Dermis microvascular lymphatic vessel endothelial cell (primary cell): Measurements from ENCODE around the gene CMTM3. TPM values are rescaled to one million over a fixed set of nuclear protein-coding genes. Genes with fewer than 3 reads are reported as not detected.
"Not testable (repeated sequence)": the region's sequence is repeated elsewhere in the genome, so short reads cannot be mapped to it uniquely, and the experiment has no call there.

Source experiments
- DNase-seq, 2 donors: peaks; one replicate each; pipeline versions ENCODE4 v3.0.0 to v3.0.0-alpha.2; 2010; ENCODE audit warnings: low read depth in 2 of 2
- total RNA-seq: library from RNA; depleted of rRNA; stranded (reverse); fragments of >200 nt; gene quantifications from 2 replicates; pipeline ENCODE4 v1.2.1, GENCODE V29; 2014

CMTM3 gene
- total RNA-seq, 1 donor from 2014 or later = 21.8 TPM

GRCh38 chr16:66631558-66631957 lies 27.1 kb downstream of the CMTM3 start:
- not testable (repeated sequence) for DNase-seq

- DNase-seq = no peak
These were observed 30.2 kb downstream of the CMTM3 start for GRCh38 chr16:66634527-66635196.

- no peak for DNase-seq
These were observed 30.9 kb downstream of the CMTM3 start for GRCh38 chr16:66635406-66635805.

- no peak for DNase-seq
These were observed 31.7 kb downstream of the CMTM3 start for GRCh38 chr16:66636199-66636598.

GRCh38 chr16:66637806-66638205 lies 33.3 kb downstream of the CMTM3 start:
- DNase-seq = no peak

GRCh38 chr16:66639091-66639885 lies 34.8 kb downstream of the CMTM3 start:
- DNase-seq = no peak

GRCh38 chr16:66640724-66641314 lies 36.3 kb downstream of the CMTM3 start:
- DNase-seq = no peak

GRCh38 chr16:66641387-66641786 lies 36.9 kb downstream of the CMTM3 start:
- no peak for DNase-seq

GRCh38 chr16:66647866-66648265 lies 43.4 kb downstream of the CMTM3 start:
- no peak for DNase-seq

GRCh38 chr16:66649167-66649566 lies 44.7 kb downstream of the CMTM3 start:
- DNase-seq = no peak

- no peak for DNase-seq
These were observed 45.2 kb downstream of the CMTM3 start for GRCh38 chr16:66649636-66650205.

GRCh38 chr16:66650707-66651473 lies 46.4 kb downstream of the CMTM3 start:
- DNase-seq = peak; percentile 56 to 78

- DNase-seq = no peak
These were observed 46.9 kb downstream of the CMTM3 start for GRCh38 chr16:66651474-66651765.

- DNase-seq = no peak
These were observed 47.5 kb downstream of the CMTM3 start for GRCh38 chr16:66651965-66652364.

- DNase-seq = no peak
These were observed 48.3 kb downstream of the CMTM3 start for GRCh38 chr16:66652661-66653360.

- no peak for DNase-seq
These were observed 49.3 kb downstream of the CMTM3 start for GRCh38 chr16:66653581-66654350.

- no peak for DNase-seq
These were observed 52.0 kb downstream of the CMTM3 start for GRCh38 chr16:66656547-66656946.

- no peak for DNase-seq
These were observed 53.8 kb downstream of the CMTM3 start for GRCh38 chr16:66658143-66658859.

- DNase-seq = no peak
These were observed 54.3 kb downstream of the CMTM3 start for GRCh38 chr16:66658860-66659190.
